ENCODE data around the gene CCRL2.

DNA sequence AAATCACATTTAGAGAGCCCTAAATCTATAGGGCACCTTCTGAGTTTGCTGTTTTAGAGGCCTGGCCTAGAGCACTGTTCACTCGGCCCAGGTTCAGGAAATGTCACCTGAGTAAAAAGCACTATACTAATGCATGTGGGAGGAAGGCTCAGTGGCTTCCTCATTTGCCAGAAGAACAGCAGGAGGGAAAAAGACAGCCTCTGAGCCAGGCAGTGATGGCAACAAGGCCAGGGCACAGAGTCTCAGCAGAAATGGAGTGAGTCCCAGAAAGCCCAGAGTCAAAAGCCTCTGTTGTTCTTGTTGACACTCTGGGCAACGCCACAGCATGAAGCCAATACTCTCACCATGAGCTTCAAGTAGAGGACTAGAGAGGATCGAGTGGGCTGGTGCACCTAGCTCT is 31.8 kb downstream of the CCRL2 start:
- TF ChIP-seq, protein P1, sequence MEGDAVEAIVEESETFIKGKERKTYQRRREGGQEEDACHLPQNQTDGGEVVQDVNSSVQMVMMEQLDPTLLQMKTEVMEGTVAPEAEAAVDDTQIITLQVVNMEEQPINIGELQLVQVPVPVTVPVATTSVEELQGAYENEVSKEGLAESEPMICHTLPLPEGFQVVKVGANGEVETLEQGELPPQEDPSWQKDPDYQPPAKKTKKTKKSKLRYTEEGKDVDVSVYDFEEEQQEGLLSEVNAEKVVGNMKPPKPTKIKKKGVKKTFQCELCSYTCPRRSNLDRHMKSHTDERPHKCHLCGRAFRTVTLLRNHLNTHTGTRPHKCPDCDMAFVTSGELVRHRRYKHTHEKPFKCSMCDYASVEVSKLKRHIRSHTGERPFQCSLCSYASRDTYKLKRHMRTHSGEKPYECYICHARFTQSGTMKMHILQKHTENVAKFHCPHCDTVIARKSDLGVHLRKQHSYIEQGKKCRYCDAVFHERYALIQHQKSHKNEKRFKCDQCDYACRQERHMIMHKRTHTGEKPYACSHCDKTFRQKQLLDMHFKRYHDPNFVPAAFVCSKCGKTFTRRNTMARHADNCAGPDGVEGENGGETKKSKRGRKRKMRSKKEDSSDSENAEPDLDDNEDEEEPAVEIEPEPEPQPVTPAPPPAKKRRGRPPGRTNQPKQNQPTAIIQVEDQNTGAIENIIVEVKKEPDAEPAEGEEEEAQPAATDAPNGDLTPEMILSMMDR (conservative IDR thresholded peaks at IDR 0.05), result no peak
- TF ChIP-seq EZH2 (IDR thresholded peaks at IDR 0.05; ENCODE audit: low read depth), result no peak
